ENCODE data around the gene C1QTNF3.

The C1QTNF3 gene

DNA sequence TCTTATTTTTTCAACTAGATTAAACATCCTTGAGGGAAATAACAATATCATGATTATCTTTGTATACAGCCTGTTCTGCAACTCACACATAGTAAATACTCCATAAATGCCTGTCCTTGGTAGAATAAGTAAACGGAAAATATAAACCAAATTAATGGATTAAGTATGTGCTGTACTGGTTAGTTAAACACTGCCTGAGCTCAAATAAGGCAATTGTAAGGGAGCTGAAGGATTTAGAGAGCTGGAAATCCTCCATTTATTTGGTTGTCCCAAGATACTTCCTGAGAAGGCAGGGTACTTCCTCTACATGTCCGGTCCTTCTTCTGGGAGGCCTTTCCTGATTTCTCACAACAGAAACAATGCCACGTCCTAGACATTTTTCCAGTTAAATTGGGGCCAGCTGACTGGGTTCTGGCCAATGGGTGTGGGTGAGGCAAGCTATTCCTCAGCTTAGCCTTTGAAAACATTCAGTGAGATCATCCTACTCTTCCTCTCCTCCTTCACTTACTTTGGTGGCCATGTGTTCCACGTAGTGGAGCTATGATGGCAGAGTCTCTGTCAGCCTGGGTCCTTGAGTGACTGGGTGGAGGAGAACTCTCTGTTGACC is 8.5 kb upstream of the C1QTNF3 start (continued):
- TF ChIP-seq MEIS1 (CRISPR knock-in tag; IDR thresholded peaks at IDR 0.05; ENCODE audit: borderline replicate concordance) (no peak), ZNF169 (tag by site-specific recombination; IDR thresholded peaks at IDR 0.05) (no peak), ZNF140 (tag by site-specific recombination; IDR thresholded peaks at IDR 0.05) (no peak), KLF8 (tag by site-specific recombination; IDR thresholded peaks at IDR 0.05) (no peak), ZNF514 (tag by site-specific recombination; IDR thresholded peaks at IDR 0.05) (no peak), ZFP3 (tag by site-specific recombination; IDR thresholded peaks at IDR 0.05; ENCODE audit: low read depth) (no peak), ZNF664 (tag by site-specific recombination; IDR thresholded peaks at IDR 0.05) (no peak), ZNF571 (tag by site-specific recombination; IDR thresholded peaks at IDR 0.05) (no peak), ZNF175 (tag by site-specific recombination; IDR thresholded peaks at IDR 0.05) (no peak), KLF9 (tag by site-specific recombination; IDR thresholded peaks at IDR 0.05; ENCODE audit: low read depth) (no peak)

- Histone ChIP-seq H3K9me3 (ENCODE audit: control insufficient read depth, insufficient read depth, low read depth, low read length) (no peaks in the 10 kb centered on the region), H3K36me3 (ENCODE audit: control insufficient read depth in 2 of 2, insufficient read depth in 1 of 2, low read length in 2 of 2) (no peaks in the 10 kb centered on the region), H3K27ac (ENCODE audit: extremely low read depth, low read depth, low read length) (no peak overlapping the region), H3K4me1 (ENCODE audit: control insufficient read depth, insufficient read depth, low read length) (no peaks in the 10 kb centered on the region), H3K4me3 (ENCODE audit: low read depth, low read length) (no peak overlapping the region)
- TF ChIP-seq, protein P1, sequence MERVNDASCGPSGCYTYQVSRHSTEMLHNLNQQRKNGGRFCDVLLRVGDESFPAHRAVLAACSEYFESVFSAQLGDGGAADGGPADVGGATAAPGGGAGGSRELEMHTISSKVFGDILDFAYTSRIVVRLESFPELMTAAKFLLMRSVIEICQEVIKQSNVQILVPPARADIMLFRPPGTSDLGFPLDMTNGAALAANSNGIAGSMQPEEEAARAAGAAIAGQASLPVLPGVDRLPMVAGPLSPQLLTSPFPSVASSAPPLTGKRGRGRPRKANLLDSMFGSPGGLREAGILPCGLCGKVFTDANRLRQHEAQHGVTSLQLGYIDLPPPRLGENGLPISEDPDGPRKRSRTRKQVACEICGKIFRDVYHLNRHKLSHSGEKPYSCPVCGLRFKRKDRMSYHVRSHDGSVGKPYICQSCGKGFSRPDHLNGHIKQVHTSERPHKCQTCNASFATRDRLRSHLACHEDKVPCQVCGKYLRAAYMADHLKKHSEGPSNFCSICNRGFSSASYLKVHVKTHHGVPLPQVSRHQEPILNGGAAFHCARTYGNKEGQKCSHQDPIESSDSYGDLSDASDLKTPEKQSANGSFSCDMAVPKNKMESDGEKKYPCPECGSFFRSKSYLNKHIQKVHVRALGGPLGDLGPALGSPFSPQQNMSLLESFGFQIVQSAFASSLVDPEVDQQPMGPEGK (tag by site-specific recombination; IDR thresholded peaks at IDR 0.05), result no peak
- no peak for TF ChIP-seq ZNF169 (tag by site-specific recombination; IDR thresholded peaks at IDR 0.05)
- 0 out of 2 replicates have a peak, but pooled peaks have one; percentile 50 for TF ChIP-seq ZNF596 (tag by site-specific recombination; IDR thresholded peaks at IDR 0.05)
- TF ChIP-seq, protein P2, sequence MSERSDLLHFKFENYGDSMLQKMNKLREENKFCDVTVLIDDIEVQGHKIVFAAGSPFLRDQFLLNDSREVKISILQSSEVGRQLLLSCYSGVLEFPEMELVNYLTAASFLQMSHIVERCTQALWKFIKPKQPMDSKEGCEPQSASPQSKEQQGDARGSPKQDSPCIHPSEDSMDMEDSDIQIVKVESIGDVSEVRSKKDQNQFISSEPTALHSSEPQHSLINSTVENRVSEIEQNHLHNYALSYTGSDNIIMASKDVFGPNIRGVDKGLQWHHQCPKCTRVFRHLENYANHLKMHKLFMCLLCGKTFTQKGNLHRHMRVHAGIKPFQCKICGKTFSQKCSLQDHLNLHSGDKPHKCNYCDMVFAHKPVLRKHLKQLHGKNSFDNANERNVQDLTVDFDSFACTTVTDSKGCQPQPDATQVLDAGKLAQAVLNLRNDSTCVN (tag by site-specific recombination; optimal IDR thresholded peaks at IDR 0.05), result no peak
- CTCF ChIA-PET, result no interaction called here
- POLR2A ChIA-PET, result no interaction called here
These were observed 5.0 kb upstream of the C1QTNF3 start for GRCh38 chr5:34047774-34048572.

- ChIA-PET POLR2A (no interaction called here), CTCF (no interaction called here)
- Histone ChIP-seq H3K4me3 (ENCODE audit: low read depth, low read length) (no peak overlapping the region), H3K4me1 (ENCODE audit: control insufficient read depth, insufficient read depth, low read length) (no peaks in the 10 kb centered on the region), H3K9me3 (ENCODE audit: control insufficient read depth, insufficient read depth, low read depth, low read length) (no peaks in the 10 kb centered on the region), H3K36me3 (ENCODE audit: control insufficient read depth in 2 of 2, insufficient read depth in 1 of 2, low read length in 2 of 2) (no peaks in the 10 kb centered on the region), H3K27ac (ENCODE audit: extremely low read depth, low read depth, low read length) (no peak overlapping the region)
- TF ChIP-seq ZNF561 (tag by site-specific recombination; IDR thresholded peaks at IDR 0.05; ENCODE audit: borderline replicate concordance) (no peak), ZNF704 (tag by site-specific recombination; IDR thresholded peaks at IDR 0.05) (no peak), ZBTB7A (tag by site-specific recombination; IDR thresholded peaks at IDR 0.05; ENCODE audit: low read depth) (no peak), ZBTB21 (tag by site-specific recombination; IDR thresholded peaks at IDR 0.05) (no peak)
These were observed 4.1 kb upstream of the C1QTNF3 start for GRCh38 chr5:34047143-34047542.
